Muscle layer of duodenum (tissue), 2 donors: ENCODE data around the gene GGNBP2.

ENCODE experiments used
- H3K27ac ChIP-seq: one replicate; pipeline ENCODE4 v1.7.0; 2013; ENCODE audit warnings: mild to moderate bottlenecking, low read length
- H3K27me3 ChIP-seq: one replicate; pipeline ENCODE4 v1.7.0; 2013; ENCODE audit warnings: low read depth, mild to moderate bottlenecking, control low read depth, low read length
- H3K36me3 ChIP-seq, 2 donors: one replicate each; pipeline ENCODE4 v1.7.0; 2013; ENCODE audit warnings: low read length in 2 of 2, control low read depth in 1 of 2, mild to moderate bottlenecking in 1 of 2; ENCODE audit not compliant: insufficient read depth in 2 of 2, control insufficient read depth in 1 of 2
- H3K4me1 ChIP-seq, 2 donors: one replicate each; pipeline ENCODE4 v1.7.0; 2013; ENCODE audit warnings: low read length in 2 of 2, mild to moderate bottlenecking in 2 of 2, control low read depth in 1 of 2, moderate library complexity in 1 of 2; ENCODE audit not compliant: insufficient read depth in 2 of 2, control insufficient read depth in 1 of 2
- H3K4me3 ChIP-seq, 2 donors: one replicate each; pipeline ENCODE4 v1.7.0; 2013; ENCODE audit warnings: low read length in 2 of 2, low read depth in 1 of 2, mild to moderate bottlenecking in 1 of 2
- H3K9me3 ChIP-seq, 2 donors: one replicate each; pipeline ENCODE4 v1.7.0; 2013; ENCODE audit warnings: low read length in 2 of 2, control low read depth in 1 of 2, mild to moderate bottlenecking in 1 of 2; ENCODE audit not compliant: control insufficient read depth in 1 of 2
- donor health status: healthy.

The GGNBP2 gene

DNA sequence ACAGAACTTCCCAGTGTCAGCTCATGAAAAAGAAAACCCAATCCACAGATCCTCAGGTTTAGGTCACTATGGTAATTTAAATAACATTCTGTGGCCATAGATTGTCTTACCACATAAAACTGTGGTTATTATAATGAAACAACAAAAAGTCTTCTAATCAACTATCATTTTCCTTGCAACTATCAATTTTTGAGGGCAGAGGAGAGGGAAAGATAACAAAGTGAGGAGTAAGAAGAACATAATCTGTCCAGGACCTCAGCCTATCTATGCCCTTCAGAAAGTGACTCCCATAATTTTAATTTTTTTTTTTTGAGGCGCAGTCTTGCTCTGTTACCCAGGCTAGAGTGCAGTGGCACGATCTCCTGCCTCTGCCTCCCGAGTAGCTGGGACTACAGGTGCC lies 4.0 kb upstream of the GGNBP2 start:
- H3K4me1 ChIP-seq = peaks cover 0 to 10% of the 10 kb centered on the region in 2 donors
- H3K27me3 ChIP-seq = no peaks in the 10 kb centered on the region
- H3K27ac ChIP-seq = no peak overlapping the region
- H3K36me3 ChIP-seq = peaks cover 8 to 13% of the 10 kb centered on the region in 2 donors
- no peak overlapping the region for H3K4me3 ChIP-seq
- H3K9me3 ChIP-seq = no peaks in the 10 kb centered on the region

DNA sequence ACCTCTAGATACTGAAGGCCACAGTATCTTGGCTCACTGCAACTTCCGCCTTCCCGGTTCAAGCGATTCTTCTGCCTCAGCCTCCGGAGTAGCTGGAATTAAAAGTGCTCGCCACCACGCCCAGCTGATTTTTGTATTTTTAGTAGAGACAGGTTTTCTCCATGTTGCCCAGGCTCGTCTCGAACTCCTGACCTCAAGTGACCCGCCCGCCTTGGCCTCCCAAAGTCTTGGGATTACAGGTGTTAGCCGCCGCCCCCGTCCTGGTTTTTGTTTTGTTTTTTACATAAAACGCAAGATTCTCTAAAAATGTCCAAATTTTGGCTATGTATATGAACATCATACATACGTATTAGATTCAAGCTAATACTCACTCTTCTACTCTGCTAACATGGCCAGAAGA lies 2.0 kb upstream of the GGNBP2 start:
- H3K4me3 ChIP-seq = no peak overlapping the region
- peaks cover 13 to 29% of the 10 kb centered on the region in 2 donors for H3K4me1 ChIP-seq
- H3K36me3 ChIP-seq = peaks cover 6 to 9% of the 10 kb centered on the region in 2 donors
- H3K9me3 ChIP-seq = no peaks in the 10 kb centered on the region
- no peaks in the 10 kb centered on the region for H3K27me3 ChIP-seq
- H3K27ac ChIP-seq = no peak overlapping the region

DNA sequence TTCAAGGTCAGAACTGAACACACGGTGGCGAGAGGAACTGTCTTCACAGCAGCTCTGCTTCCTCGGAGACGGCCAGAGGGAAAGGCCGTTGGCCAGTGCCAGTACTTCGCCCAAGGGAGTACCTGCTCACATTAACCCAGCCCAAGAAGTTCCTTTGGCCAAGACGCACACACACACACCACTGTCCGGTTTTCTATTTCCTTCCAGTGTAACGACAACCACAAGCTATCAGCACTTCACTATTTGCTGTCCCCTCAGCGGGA lies 744 bp upstream of the GGNBP2 start:
- H3K27ac ChIP-seq = peak overlapping the region; percentile 98
- H3K36me3 ChIP-seq = peaks cover 0 to 9% of the 10 kb centered on the region in 2 donors
- H3K9me3 ChIP-seq = no peaks in the 10 kb centered on the region
- H3K4me1 ChIP-seq = peaks cover 18 to 39% of the 10 kb centered on the region in 2 donors
- peak overlapping the region; percentile 87 to 93 for H3K4me3 ChIP-seq
- H3K27me3 ChIP-seq = no peaks in the 10 kb centered on the region

DNA sequence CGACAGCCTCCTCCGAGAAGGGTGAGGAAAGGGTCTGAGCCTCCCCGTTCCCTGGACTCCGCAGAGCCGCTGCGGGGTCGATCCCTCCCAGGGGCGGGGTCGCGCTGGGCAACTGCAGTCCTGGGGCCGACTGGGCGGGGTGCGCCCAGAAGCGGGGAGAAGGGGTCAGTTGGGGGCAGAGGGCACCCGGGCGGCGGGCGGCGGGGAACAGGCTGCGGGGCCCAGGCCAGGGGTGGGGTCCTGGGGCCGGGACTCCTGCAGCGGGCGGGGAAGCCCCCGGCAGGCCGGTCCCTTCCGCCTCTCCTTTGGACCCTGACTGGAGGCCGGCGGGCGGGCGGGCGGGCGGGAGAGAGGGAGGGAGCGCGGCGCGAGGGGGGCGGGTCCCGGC lies 352 bp downstream of the GGNBP2 start:
- Histone ChIP-seq H3K36me3 (peaks cover 0 to 9% of the 10 kb centered on the region in 2 donors), H3K4me1 (peaks cover 18 to 43% of the 10 kb centered on the region in 2 donors), H3K27ac (peak overlapping the region; percentile 93), H3K9me3 (no peaks in the 10 kb centered on the region), H3K27me3 (no peaks in the 10 kb centered on the region), H3K4me3 (peak overlapping the region; percentile 87 to 93)

- H3K9me3 ChIP-seq = no peaks in the 10 kb centered on the region
- H3K27me3 ChIP-seq = no peaks in the 10 kb centered on the region
- H3K4me1 ChIP-seq = peaks cover 18 to 43% of the 10 kb centered on the region in 2 donors
- H3K36me3 ChIP-seq = peaks cover 0 to 9% of the 10 kb centered on the region in 2 donors
- H3K27ac ChIP-seq = peak overlapping the region; percentile 97
- peak overlapping the region; percentile 87 to 98 for H3K4me3 ChIP-seq
Observed at GRCh38 chr17:36545465-36546417, 1.0 kb downstream of the GGNBP2 start.

DNA sequence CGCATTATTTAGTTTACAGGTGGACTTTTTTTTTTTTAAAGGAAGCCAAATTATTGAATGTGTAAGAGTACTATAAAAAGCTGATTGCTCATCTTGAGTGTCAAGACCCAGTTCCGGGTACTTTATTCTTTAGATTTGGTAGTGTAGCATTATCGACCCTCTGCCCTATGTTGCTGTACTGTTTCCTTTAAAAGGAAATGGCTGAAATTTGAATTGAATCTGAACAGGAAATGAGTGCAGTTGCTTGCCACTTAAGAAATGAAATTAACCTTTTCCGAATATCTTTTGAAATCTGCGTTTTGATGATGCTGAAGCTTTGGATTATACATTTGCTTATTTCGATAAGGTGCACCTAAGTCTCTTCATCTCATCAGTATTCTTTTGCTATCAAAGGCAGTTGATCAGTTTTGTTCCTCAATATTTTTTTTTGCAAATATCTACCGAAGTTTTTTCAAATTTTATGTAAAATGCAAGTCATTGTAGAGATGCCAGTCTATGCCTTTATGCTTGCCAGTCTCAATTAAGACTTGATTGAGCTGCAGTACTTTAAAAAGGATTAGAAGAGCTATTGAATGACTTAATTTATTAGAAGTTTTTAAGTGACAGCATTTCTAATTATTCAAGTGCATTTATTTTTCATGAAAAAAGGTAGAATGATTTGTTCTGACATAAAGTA lies 1.8 kb downstream of the GGNBP2 start:
- peaks cover 0 to 9% of the 10 kb centered on the region in 2 donors for H3K36me3 ChIP-seq
- H3K27me3 ChIP-seq = no peaks in the 10 kb centered on the region
- H3K9me3 ChIP-seq = no peaks in the 10 kb centered on the region
- H3K4me3 ChIP-seq = peak overlapping the region; percentile 87 to 98
- H3K27ac ChIP-seq = peak overlapping the region; percentile 97
- peaks cover 18 to 43% of the 10 kb centered on the region in 2 donors for H3K4me1 ChIP-seq

- Histone ChIP-seq H3K27ac (peak overlapping the region; percentile 14), H3K9me3 (no peaks in the 10 kb centered on the region), H3K36me3 (peaks cover 0 to 9% of the 10 kb centered on the region in 2 donors), H3K27me3 (no peaks in the 10 kb centered on the region), H3K4me1 (peaks cover 18 to 43% of the 10 kb centered on the region in 2 donors), H3K4me3 (peak overlapping the region in 1 of 2 donors; percentile 98)
Observed at GRCh38 chr17:36547776-36548175, 3.1 kb downstream of the GGNBP2 start.

- peaks cover 18 to 51% of the 10 kb centered on the region in 2 donors for H3K4me1 ChIP-seq
- H3K27ac ChIP-seq = peak overlapping the region; percentile 4
- no peak overlapping the region for H3K4me3 ChIP-seq
Observed at GRCh38 chr17:36550491-36551417, 6.0 kb downstream of the GGNBP2 start.

GRCh38 chr17:36553459-36553858 lies 8.7 kb downstream of the GGNBP2 start:
- H3K9me3 ChIP-seq = no peaks in the 10 kb centered on the region
- H3K4me3 ChIP-seq = no peak overlapping the region
- H3K27ac ChIP-seq = no peak overlapping the region
- peaks cover 0 to 27% of the 10 kb centered on the region in 2 donors for H3K4me1 ChIP-seq
- no peaks in the 10 kb centered on the region for H3K27me3 ChIP-seq
- H3K36me3 ChIP-seq = peaks cover 22 to 23% of the 10 kb centered on the region in 2 donors

More at GRCh38 chr17:36550491-36551417, 6.0 kb downstream of the GGNBP2 start:
- Histone ChIP-seq H3K9me3 (no peaks in the 10 kb centered on the region), H3K36me3 (peaks cover 2 to 6% of the 10 kb centered on the region in 2 donors), H3K27me3 (no peaks in the 10 kb centered on the region)

DNA sequence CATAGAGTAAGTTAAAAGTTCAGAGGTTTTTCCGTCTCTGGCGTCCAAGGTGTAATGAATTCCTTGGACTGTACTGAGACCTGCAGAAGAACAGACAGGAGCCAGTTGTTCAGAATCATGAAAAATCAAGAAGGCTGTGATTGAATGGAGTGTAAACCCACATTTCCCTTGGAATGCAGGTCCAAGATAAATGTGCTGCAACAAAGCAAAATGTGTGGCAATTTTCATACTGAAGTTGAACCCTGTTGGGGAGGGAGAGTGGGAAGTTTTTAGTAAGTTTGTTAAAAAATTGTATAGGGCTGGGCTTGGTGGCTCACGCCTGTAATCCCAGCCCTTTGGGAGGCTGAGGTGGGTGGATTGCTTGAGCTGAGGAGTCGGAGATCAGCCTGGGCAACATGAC lies 21.4 kb downstream of the GGNBP2 start:
- H3K36me3 ChIP-seq = peaks cover 40 to 41% of the 10 kb centered on the region in 2 donors
- H3K9me3 ChIP-seq = no peaks in the 10 kb centered on the region
- H3K27ac ChIP-seq = no peak overlapping the region
- no peaks in the 10 kb centered on the region for H3K27me3 ChIP-seq
- no peaks in the 10 kb centered on the region for H3K4me1 ChIP-seq
- H3K4me3 ChIP-seq = no peak overlapping the region

DNA sequence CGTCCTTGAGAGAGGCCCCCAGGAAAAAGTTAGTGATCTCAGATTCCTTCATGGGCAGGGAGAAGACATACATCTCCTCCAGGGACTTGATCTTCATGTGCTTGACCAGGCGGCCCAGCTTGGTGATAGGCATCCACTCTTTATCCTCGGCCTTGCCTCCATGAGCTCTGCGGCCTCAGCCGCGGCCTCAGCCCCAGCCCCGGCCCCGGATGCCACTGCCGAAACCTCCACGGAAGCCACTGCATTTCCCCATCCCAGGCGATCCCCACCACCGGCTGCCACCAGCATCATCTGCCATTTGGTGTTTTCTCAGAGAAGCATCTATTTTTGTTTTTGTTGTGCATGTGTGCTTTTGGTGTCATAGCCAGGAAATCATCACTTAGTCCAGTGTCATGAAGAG lies 30.3 kb downstream of the GGNBP2 start:
- H3K36me3 ChIP-seq = peaks cover 39% of the 10 kb centered on the region in 2 donors
- no peak overlapping the region for H3K4me3 ChIP-seq
- H3K9me3 ChIP-seq = no peaks in the 10 kb centered on the region
- no peak overlapping the region for H3K27ac ChIP-seq
- H3K4me1 ChIP-seq = no peaks in the 10 kb centered on the region
- H3K27me3 ChIP-seq = no peaks in the 10 kb centered on the region
